IMR-90 (cell line): ENCODE data around the gene HPSE2. TPM values are rescaled to one million over a fixed set of nuclear protein-coding genes. Genes with fewer than 3 reads are reported as not detected.
A peak's percentile ranks its signal among the peaks of the same experiment; 100 is the strongest.

Source experiments
- ATAC-seq: fragments of 200-7000 bp; cut with Tn5 transposase; 2 replicates; pipeline ENCODE4 v1.9.1; 2020; ENCODE audit warnings: low read depth, mild to moderate bottlenecking, moderate library complexity
- BruUV-seq: library from RNA; stranded (reverse); fragments of 400-500 nt; replicated peaks from 2 replicates; lab custom pipeline; 2021; lab: Mats Ljungman, UMichigan
- CTCF ChIA-PET: fragments of 300-600 bp; formaldehyde crosslinking; extraction: SDS; loops from one replicate; lab custom pipeline; 2021; ENCODE audit warnings: antibody characterized with exemption; lab: Yijun Ruan, JAX
- POLR2A ChIA-PET: fragments of 300-600 bp; sonication (Branson Sonifier 250); formaldehyde crosslinking; loops from one replicate; lab custom pipeline; 2022; ENCODE audit warnings: antibody characterized with exemption; ENCODE audit not compliant: unreplicated experiment; lab: Charles Lee
- DNase-seq: peaks from one replicate; pipeline ENCODE4 v3.0.0; 2013
- H2AFZ ChIP-seq: replicated peaks from 2 replicates; pipeline ENCODE3; 2013; ENCODE audit warnings: low read length, mild to moderate bottlenecking; ENCODE audit not compliant: poor library complexity
- H2AK5ac ChIP-seq: 2 replicates; pipeline ENCODE4 v1.6.1; 2013; ENCODE audit warnings: low read depth, low read length, inconsistent platforms
- H2AK9ac ChIP-seq: replicated peaks from 2 replicates; pipeline ENCODE3; 2013; ENCODE audit warnings: mild to moderate bottlenecking, low read depth, low read length, moderate library complexity; ENCODE audit not compliant: poor library complexity
- H2BK120ac ChIP-seq: 2 replicates; pipeline ENCODE4 v1.6.1; 2013; ENCODE audit warnings: low read depth, low read length, inconsistent platforms
- H2BK15ac ChIP-seq: 3 replicates; pipeline ENCODE4 v1.6.1; 2013; ENCODE audit warnings: low read depth, low read length, inconsistent platforms
- H2BK20ac ChIP-seq: 2 replicates; pipeline ENCODE4 v1.6.1; 2013; ENCODE audit warnings: low read depth, mild to moderate bottlenecking, inconsistent platforms, low read length, moderate library complexity
- H2BK5ac ChIP-seq: 2 replicates; pipeline ENCODE4 v1.6.1; 2013; ENCODE audit warnings: mild to moderate bottlenecking, low read depth, low read length, inconsistent platforms; ENCODE audit not compliant: poor library complexity, severe bottlenecking
- H3K14ac ChIP-seq: replicated peaks from 2 replicates; pipeline ENCODE4 v1.6.1; 2013; ENCODE audit warnings: low read depth, low read length, inconsistent platforms
- H3K18ac ChIP-seq: 2 replicates; pipeline ENCODE4 v1.6.1; 2013; ENCODE audit warnings: low read depth, low read length, control low read depth
- H3K23ac ChIP-seq: 2 replicates; pipeline ENCODE4 v1.6.1; 2013; ENCODE audit warnings: low read depth, low read length, inconsistent platforms
- H3K27ac ChIP-seq: 2 replicates; pipeline ENCODE4 v1.5.1; 2013; ENCODE audit warnings: mild to moderate bottlenecking, control low read depth, low read length; ENCODE audit not compliant: insufficient read depth
- H3K27me3 ChIP-seq: 2 replicates; pipeline ENCODE4 v1.6.1; 2013; ENCODE audit warnings: low read length; ENCODE audit not compliant: control insufficient read depth, insufficient read depth
- H3K36me3 ChIP-seq: 2 replicates; pipeline ENCODE4 v1.6.1; 2013; ENCODE audit warnings: low read length, mixed read lengths; ENCODE audit not compliant: control insufficient read depth, insufficient read depth
- H3K4ac ChIP-seq: 2 replicates; pipeline ENCODE4 v1.6.1; 2013; ENCODE audit warnings: low read depth, low read length, inconsistent platforms
- H3K4me1 ChIP-seq: 2 replicates; pipeline ENCODE4 v1.6.1; 2013; ENCODE audit warnings: low read length, mixed read lengths; ENCODE audit not compliant: control insufficient read depth, insufficient read depth
- H3K4me2 ChIP-seq: 2 replicates; pipeline ENCODE4 v1.6.1; 2013; ENCODE audit warnings: low read depth, mild to moderate bottlenecking, control low read depth, low read length, moderate library complexity
- H3K4me3 ChIP-seq: 2 replicates; pipeline ENCODE4 v1.5.1; 2013; ENCODE audit warnings: low read depth, mild to moderate bottlenecking, control low read depth, low read length, moderate library complexity; ENCODE audit not compliant: insufficient read depth
- H3K56ac ChIP-seq: 2 replicates; pipeline ENCODE4 v1.6.1; 2013; ENCODE audit warnings: low read length, inconsistent platforms; ENCODE audit not compliant: insufficient read depth; ENCODE audit errors: extremely low read depth
- H3K79me1 ChIP-seq, 2 experiments: 2 replicates each; pipeline ENCODE4 v1.6.1; 2013; ENCODE audit warnings: low read length in 2 of 2, inconsistent platforms in 1 of 2, low read depth in 1 of 2
- H3K9ac ChIP-seq: 2 replicates; pipeline ENCODE4 v1.6.1; 2013; ENCODE audit warnings: low read depth, low read length, control low read depth
- H3K9me1 ChIP-seq: 2 replicates; pipeline ENCODE4 v1.6.1; 2013; ENCODE audit warnings: low read length, inconsistent platforms; ENCODE audit not compliant: insufficient read depth
- H3K9me3 ChIP-seq: 2 replicates; pipeline ENCODE4 v1.6.1; 2013; ENCODE audit warnings: low read length; ENCODE audit not compliant: control insufficient read depth, insufficient read depth
- H4K20me1 ChIP-seq: 2 replicates; pipeline ENCODE4 v1.6.1; 2013; ENCODE audit warnings: low read length, inconsistent platforms; ENCODE audit not compliant: insufficient read depth
- H4K5ac ChIP-seq: 2 replicates; pipeline ENCODE4 v1.6.1; 2013; ENCODE audit warnings: mild to moderate bottlenecking, low read depth, low read length, control low read depth
- H4K8ac ChIP-seq, 2 experiments: 2 replicates each; pipeline ENCODE4 v1.6.1; 2013; ENCODE audit warnings: low read depth in 2 of 2, low read length in 2 of 2, control low read depth in 1 of 2, inconsistent platforms in 1 of 2
- H4K91ac ChIP-seq: 2 replicates; pipeline ENCODE4 v1.6.1; 2013; ENCODE audit warnings: low read depth, low read length, inconsistent platforms; ENCODE audit not compliant: insufficient read depth
- CTCF ChIP-seq: conservative IDR thresholded peaks from 2 replicates; pipeline ENCODE4 v1.5.1; 2012; ENCODE audit warnings: mild to moderate bottlenecking, low read depth, low read length, improper control_type of control experiment
- MXI1 ChIP-seq: IDR thresholded peaks from 2 replicates; pipeline ENCODE4 v1.6.1; 2012; ENCODE audit warnings: low read depth, mild to moderate bottlenecking, low read length, moderate library complexity, borderline replicate concordance
- RAD21 ChIP-seq: IDR thresholded peaks from 2 replicates; pipeline ENCODE4 v1.6.1; 2012; ENCODE audit warnings: low read length, improper control_type of control experiment
- SMC3 ChIP-seq: fragments of 150-350 bp; IDR thresholded peaks from 2 replicates; pipeline ENCODE4 v1.6.1; 2016; ENCODE audit warnings: low read depth, mild to moderate bottlenecking, antibody characterized with exemption, low read length, moderate library complexity
- WGBS, 2 experiments: methylation state at CpG; one replicate each; pipeline versions ENCODE4 v1.1.5 to v1.1.7; 2013; ENCODE audit warnings: missing lambda C conversion rate in 2 of 2; ENCODE audit not compliant: insufficient read length in 1 of 2; ENCODE audit errors: extremely low coverage in 2 of 2; 5-methylcytosine and 5-hydroxymethylcytosine counted together
- dilution Hi-C: fragments of 300-500 bp; cut with HindIII; formaldehyde crosslinking; loops from one replicate; pipeline ENCODE4 v1.14.3; 2018; ENCODE audit warnings: low sequenced_read_pairs; ENCODE audit not compliant: unreplicated experiment
- in situ Hi-C: fragments of 300-500 bp; cut with MboI; formaldehyde crosslinking; loops from 3 replicates; pipeline ENCODE4 v1.14.3; 2019; ENCODE audit warnings: low sequenced_read_pairs, inconsistent platforms, mixed read lengths
- intact Hi-C: fragments of 100-400 bp; cut with micrococcal nuclease; formaldehyde crosslinking; loops from 2 replicates; pipeline ENCODE4 v1.10.0; 2022
- polyA plus RNA-seq, 3 experiments: library from polyadenylated mRNA; depleted of rRNA; stranded (reverse); fragments of >200 nt; gene quantifications; 2 replicates each; pipeline ENCODE4 v1.2.3, GENCODE V29; 2012; ENCODE audit warnings: low replicate concordance in 1 of 3
- total RNA-seq: library from RNA; depleted of rRNA; stranded (reverse); fragments of >200 nt; gene quantifications from 2 replicates; pipeline ENCODE4 v1.2.3, GENCODE V29; 2012

HPSE2 gene
- total and polyA plus RNA-seq, 2 of the 4 experiments (the other 2 are of a cell fraction) = not detected

GRCh38 chr10:99276848-99277486 is 41.3 kb upstream of the HPSE2 start:
- in situ Hi-C loops (no loop called here), dilution Hi-C loops (no loop called here), intact Hi-C loops (no loop called here)
- no peaks in the 10 kb centered on the region for H3K4me1 ChIP-seq
- H2AK9ac ChIP-seq = no peak overlapping the region
- ATAC-seq = peak; percentile 42; the same call in 1 of the 2 replicates
- POLR2A ChIA-PET = no interaction called here
- H3K36me3 ChIP-seq = no peaks in the 10 kb centered on the region
- TF ChIP-seq CTCF (peak; percentile 41; the same call in 1 of the 2 replicates), MXI1 (no peak), RAD21 (peak; percentile 41; the same call in 1 of the 2 replicates), SMC3 (peak; percentile 19; the same call in 1 of the 2 replicates)
- BruUV-seq = no TSS peak
- H3K14ac ChIP-seq = no peak overlapping the region
- H4K8ac ChIP-seq = no peak overlapping the region
- no peak overlapping the region for H3K4me3 ChIP-seq
- H2BK5ac ChIP-seq = no peak overlapping the region
- H3K23ac ChIP-seq = no peak overlapping the region
- no peak overlapping the region for H2BK15ac ChIP-seq
- no peak overlapping the region for H4K91ac ChIP-seq
- CTCF ChIA-PET = interaction anchor here (0.6 kb wide), 1 partner anchor 18 kb away, joined by 3 read pairs; no protein-coding TSS in a partner anchor
- no peaks in the 10 kb centered on the region for H3K79me1 ChIP-seq
- H3K18ac ChIP-seq = no peak overlapping the region
- H3K9me1 ChIP-seq = no peaks in the 10 kb centered on the region
- no peak overlapping the region for H3K4ac ChIP-seq
- H2BK120ac ChIP-seq = no peak overlapping the region
- H3K27ac ChIP-seq = no peak overlapping the region
- H3K9ac ChIP-seq = no peak overlapping the region
- no peak overlapping the region for H4K5ac ChIP-seq
- no peak overlapping the region for H2BK20ac ChIP-seq
- no peak overlapping the region for H3K56ac ChIP-seq
- H3K9me3 ChIP-seq = no peaks in the 10 kb centered on the region
- H2AK5ac ChIP-seq = no peak overlapping the region
- H4K20me1 ChIP-seq = no peaks in the 10 kb centered on the region
- peak; percentile 2 for DNase-seq
- no peak overlapping the region for H2AFZ ChIP-seq
- H3K27me3 ChIP-seq = no peaks in the 10 kb centered on the region
- 0% methylated on average over 1 of the region's 6 CpGs; no CpG with 5 or more reads in 1 of the 2 experiments for WGBS, 2 experiments
- no peak overlapping the region for H3K4me2 ChIP-seq
